GM18505 (cell line): ENCODE measurements around the gene ANKRD55.
"Not testable (repeated sequence)": the region's sequence is repeated elsewhere in the genome, so short reads cannot be mapped to it uniquely, and the experiment has no call there.

Experiments
- ATAC-seq: cut with Tn5 transposase; IDR thresholded peaks from one replicate; pipeline ENCODE4 v1.9.1; 2021; ENCODE audit not compliant: unreplicated experiment
- POLR2A ChIP-seq: IDR thresholded peaks from 4 replicates; pipeline ENCODE4 v1.6.1; 2011; ENCODE audit warnings: borderline replicate concordance; ENCODE audit not compliant: insufficient read depth, insufficient read length; ENCODE audit errors: extremely low read depth

Gene ANKRD55

DNA sequence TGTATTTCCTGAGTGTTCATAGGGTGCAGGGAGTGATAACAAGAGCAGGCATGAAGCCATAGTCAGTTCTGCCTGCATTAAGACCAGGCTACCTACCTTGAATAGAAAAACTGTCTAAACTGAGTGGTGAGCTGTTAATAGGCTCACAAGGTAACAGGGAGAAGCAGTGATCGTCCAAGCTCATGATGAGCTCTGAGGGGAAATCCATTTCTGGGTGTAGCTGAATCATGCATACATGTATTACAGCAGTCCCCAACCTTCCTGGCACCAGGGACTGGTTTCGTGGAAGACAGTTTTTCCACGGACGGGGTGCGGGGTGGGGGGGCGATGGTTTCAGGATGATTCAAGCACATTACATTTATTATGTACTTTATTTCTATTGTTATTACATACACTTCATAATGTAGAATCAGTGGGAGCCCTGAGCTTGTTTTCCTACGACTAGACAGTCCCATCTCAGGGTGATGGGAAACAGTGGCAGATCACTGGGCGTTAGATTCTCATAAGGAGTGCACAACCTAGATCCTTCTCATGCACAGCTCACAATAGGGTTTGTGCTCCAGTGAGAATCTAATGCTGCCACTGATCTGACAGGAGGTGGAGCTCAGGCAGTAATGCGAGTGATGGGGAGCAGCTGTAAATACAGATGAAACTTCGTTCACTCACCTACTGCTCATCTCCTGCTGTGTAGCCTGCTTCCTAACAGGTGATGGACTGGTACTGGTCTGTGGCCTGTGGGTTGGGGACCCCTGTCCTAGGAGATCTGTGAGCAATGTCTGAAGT is 138.4 kb downstream of the ANKRD55 start:
- TF ChIP-seq POLR2A: no peak
- ATAC-seq: peak; percentile 14

DNA sequence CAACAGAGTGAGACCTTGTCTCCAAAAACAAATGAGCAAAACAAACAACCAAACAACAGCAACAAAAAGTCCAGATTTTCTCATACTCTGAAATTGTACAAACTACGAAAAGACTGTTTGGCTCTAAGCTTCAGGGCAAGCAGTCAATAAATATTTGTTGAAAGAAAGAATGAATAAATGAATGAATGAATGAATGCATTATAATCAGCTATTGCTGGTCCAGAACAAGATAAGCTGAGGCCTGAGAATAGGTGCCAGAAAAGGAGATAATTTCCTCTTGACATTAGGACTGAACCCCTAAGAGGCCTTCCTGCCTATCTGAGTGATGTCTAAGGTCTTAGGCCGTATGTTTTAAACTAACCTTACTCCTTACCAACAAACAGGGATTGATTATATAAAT is 139.2 kb downstream of the ANKRD55 start:
- no peak for TF ChIP-seq POLR2A
- ATAC-seq: no peak

DNA sequence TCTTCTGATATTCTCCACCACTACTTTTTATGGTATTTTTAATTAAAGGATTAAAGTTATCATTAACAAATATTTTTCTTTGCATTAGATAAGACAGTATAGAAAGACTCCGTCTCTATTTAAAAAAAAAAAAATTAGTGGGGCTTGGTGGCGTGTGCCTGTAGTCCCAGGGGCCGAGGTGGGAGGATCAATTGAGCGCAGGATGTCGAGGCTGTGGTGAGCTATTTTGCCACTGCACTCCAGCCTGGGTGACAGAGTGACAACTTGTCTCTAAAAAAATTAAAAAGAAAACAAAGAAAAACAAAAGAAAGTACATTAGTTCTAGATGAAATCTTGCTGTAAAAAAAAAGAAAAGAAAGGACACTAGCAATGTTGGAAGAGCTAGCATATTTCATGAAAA is 141.0 kb downstream of the ANKRD55 start:
- TF ChIP-seq POLR2A: no peak
- no peak for ATAC-seq

GRCh38 chr5:56091664-56092063 is 141.5 kb downstream of the ANKRD55 start:
- no peak for ATAC-seq
- TF ChIP-seq POLR2A: no peak

DNA sequence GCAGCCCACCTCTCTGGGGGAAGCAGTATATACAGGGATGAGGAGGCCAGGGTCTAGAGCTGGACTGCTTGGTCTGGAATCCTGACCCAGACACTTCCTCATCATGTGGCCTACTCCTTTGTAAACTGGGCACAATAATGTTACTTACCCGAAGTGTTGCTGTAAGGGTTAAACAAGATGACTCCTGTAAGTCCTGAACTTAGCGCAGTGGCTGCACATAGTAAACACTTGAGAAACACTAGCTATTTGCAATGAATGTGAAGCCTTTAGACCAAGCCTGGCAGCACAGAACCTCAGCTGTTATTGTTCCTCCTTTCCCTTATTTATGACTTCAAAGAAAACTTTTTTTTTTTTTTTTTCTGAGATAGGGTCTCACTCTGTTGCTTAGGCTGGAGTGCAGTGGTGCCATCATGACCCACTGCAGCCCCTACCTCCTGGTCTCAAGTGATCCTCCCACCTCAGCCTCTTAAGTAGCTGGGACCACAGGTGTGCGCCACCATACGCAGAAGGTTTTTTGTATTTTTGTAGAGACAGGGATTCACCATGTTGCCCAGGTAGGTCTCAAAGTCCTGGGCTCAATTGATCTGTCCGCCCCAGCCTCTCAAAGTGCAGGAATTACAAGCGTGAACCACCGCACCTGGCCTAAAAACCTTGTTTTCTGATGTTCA is 142.2 kb downstream of the ANKRD55 start:
- TF ChIP-seq POLR2A: no peak
- no peak for ATAC-seq

DNA sequence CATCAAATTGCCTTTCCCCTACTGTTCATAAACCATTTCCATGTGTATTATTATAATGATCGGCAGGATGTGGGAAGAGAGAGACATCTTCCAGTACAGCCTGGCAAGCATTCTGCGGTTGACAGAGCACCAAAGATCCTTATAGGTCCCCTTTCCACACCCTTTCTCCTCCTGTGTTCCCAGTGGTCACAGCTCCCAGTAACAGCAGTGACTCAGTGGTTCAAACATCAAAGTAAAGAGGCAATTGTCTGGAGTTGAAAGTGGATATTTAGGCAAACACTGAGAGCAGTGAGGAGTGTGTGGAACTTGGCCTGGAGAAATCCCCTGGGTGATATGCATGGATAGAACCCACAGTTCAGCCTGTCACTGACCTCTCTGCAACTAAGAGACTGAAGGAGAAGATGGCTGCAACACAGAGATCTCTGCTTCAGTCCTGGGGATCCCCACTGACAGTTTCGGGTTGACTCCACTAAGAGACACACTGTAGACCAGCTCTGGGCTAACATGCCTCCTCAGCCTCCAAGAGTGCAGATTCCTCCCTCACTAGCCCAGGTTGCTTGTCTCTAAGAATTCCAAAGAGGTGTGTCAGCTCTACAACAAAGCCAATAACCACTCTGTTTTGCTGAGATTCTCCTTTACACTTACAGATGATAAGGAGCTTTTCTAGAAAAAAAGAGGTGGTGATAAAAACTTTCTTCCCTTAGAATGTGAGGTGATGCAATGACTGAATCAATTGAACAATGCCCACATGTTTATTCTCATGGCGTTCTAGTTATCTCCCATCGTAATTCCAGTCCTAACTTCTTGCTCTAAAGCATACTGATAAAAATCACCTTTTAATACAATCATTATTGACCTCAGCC is 143.9 kb downstream of the ANKRD55 start:
- peak; percentile 96 for ATAC-seq
- no peak for TF ChIP-seq POLR2A

- TF ChIP-seq POLR2A: no peak
- no peak for ATAC-seq
Measured at GRCh38 chr5:56088431-56088949, 144.6 kb downstream of the ANKRD55 start.

DNA sequence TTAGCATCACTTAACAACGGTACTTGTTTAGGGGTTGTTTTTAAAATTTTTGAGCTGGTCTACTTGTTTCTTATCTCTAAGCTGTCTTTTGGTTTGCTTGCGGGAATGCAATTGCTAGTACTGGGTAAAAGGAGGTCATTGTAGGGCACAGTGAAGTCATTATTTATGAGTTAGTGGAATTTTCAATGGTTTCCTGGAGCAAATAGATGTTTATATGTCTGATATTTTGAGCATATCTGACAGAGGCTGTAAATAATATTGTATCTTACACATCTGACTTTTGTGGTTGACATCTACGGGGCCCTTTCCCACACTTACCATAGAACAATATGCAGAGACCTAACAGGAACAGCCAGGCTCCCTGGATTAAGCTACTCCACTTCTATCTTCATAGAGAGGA is 147.9 kb downstream of the ANKRD55 start:
- no peak for ATAC-seq
- no peak for TF ChIP-seq POLR2A

- ATAC-seq: no peak
- TF ChIP-seq POLR2A: no peak
Measured at GRCh38 chr5:56083286-56083854, 149.8 kb downstream of the ANKRD55 start.

- ATAC-seq: peak; percentile 43
Measured at GRCh38 chr5:56081053-56081642, 152.0 kb downstream of the ANKRD55 start.

- TF ChIP-seq POLR2A: no peak
- ATAC-seq: peak; percentile 75
Measured at GRCh38 chr5:56080375-56081052, 152.6 kb downstream of the ANKRD55 start.

- not testable (repeated sequence) for ATAC-seq
Measured at GRCh38 chr5:56079157-56079500, 154.0 kb downstream of the ANKRD55 start.
